Esophagus squamous epithelium (tissue), 5 donors: ENCODE data around the gene PPME1. TPM values are rescaled to one million over a fixed set of nuclear protein-coding genes. Genes with fewer than 3 reads are reported as not detected.

ENCODE experiments used
- DNase-seq: peaks from one replicate; lab custom pipeline; 2025; lab: John Stamatoyannopoulos, UW
- H3K27ac ChIP-seq, 4 donors: fragments of 200-600 bp; sonication (generic); one replicate each; pipeline ENCODE4 v1.5.1; 2016 to 2019; ENCODE audit warnings: mild to moderate bottlenecking in 1 of 4
- H3K27me3 ChIP-seq, 4 donors: fragments of 200-600 bp; sonication (generic); 1 replicate in 3 of 4; 2 replicates in 1 of 4; pipeline versions ENCODE4 v1.5.1 to v1.6.0; 2017 to 2021; ENCODE audit warnings: antibody characterized with exemption in 1 of 4
- H3K36me3 ChIP-seq, 3 donors: fragments of 200-600 bp; sonication (generic); one replicate each; pipeline ENCODE4 v1.5.1; 2016 to 2019
- H3K4me1 ChIP-seq, 3 donors: fragments of 200-600 bp; sonication (generic); one replicate each; pipeline ENCODE4 v1.5.1; 2017 to 2019
- H3K4me3 ChIP-seq, 4 donors: fragments of 200-600 bp; sonication (generic); 1 replicate in 3 of 4; 2 replicates in 1 of 4; pipeline ENCODE4 v1.5.1; 2016 to 2019; ENCODE audit warnings: mild to moderate bottlenecking in 2 of 4, moderate library complexity in 1 of 4
- H3K9me3 ChIP-seq, 3 donors: fragments of 200-600 bp; sonication (generic); one replicate each; pipeline ENCODE4 v1.5.1; 2016 to 2019
- CTCF ChIP-seq, 6 experiments: fragments of 450-650 bp in 4 of 6; fragments of 200-600 bp in 2 of 6; sonication (generic) in 2 of 6; IDR thresholded peaks; one replicate each; pipeline ENCODE4 v1.5.1; 2016 to 2019; ENCODE audit warnings: antibody characterized with exemption in 6 of 6, mild to moderate bottlenecking in 4 of 6, moderate library complexity in 4 of 6
- POLR2A ChIP-seq, 4 donors: fragments of 450-650 bp; IDR thresholded peaks; one replicate each; pipeline ENCODE4 v1.6.1; 2017; ENCODE audit warnings: antibody characterized with exemption in 4 of 4, mild to moderate bottlenecking in 4 of 4, moderate library complexity in 3 of 4
- WGBS, 2 donors: methylation state at CpG; one replicate each; pipeline ENCODE4 v1.1.5; 2018; 5-methylcytosine and 5-hydroxymethylcytosine counted together
- intact Hi-C: fragments of 100-400 bp; cut with DNase I; formaldehyde crosslinking; loops from one replicate; pipeline ENCODE4 v1.15.0; 2022
- total RNA-seq, 4 donors: library from RNA; depleted of rRNA; stranded (reverse); fragments of >200 nt; gene quantifications; one replicate each; pipeline ENCODE4 v1.1.0, GENCODE V29; 2016
- donor health status: DM: yes; HTN: yes; CAD: no.

The PPME1 gene
- total RNA-seq, 4 donors from 2014 or later, result 20.6 to 29.3 (median 28.1) TPM

DNA sequence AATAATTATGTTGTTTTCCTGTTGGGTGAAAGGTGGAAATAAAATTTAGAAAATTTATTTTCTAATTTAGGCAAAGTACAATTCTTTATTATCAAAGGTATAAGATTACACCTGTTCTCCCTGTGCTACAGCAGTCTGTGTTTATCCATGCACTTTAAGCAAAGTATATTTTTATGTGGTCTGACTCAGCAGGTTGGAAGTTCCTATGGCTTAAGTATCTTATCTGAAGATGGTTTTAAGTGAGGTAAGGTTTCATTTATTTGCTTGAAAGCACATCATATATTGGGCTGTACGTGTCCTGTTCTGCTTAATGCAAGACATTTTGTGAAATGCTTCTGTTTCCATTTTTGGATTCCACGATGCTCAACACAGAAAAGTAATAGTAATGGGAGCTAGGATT lies 14.6 kb downstream of the PPME1 start:
- H3K36me3 ChIP-seq, result peaks cover 0 to 25% (median 5%) of the 10 kb centered on the region in 3 donors
- no peak for DNase-seq
- 89 to 96% methylated on average over 2 of the region's 2 CpGs for WGBS, 2 donors
- no peaks in the 10 kb centered on the region for H3K27me3 ChIP-seq
- no peak for TF ChIP-seq CTCF (IDR thresholded peaks at IDR 0.05)
- no peak for TF ChIP-seq POLR2A (IDR thresholded peaks at IDR 0.05)
- no peak overlapping the region for H3K4me3 ChIP-seq
- no peaks in the 10 kb centered on the region for H3K4me1 ChIP-seq
- intact Hi-C loops, result no loop called here
- H3K27ac ChIP-seq, result no peak overlapping the region
- H3K9me3 ChIP-seq, result no peaks in the 10 kb centered on the region

DNA sequence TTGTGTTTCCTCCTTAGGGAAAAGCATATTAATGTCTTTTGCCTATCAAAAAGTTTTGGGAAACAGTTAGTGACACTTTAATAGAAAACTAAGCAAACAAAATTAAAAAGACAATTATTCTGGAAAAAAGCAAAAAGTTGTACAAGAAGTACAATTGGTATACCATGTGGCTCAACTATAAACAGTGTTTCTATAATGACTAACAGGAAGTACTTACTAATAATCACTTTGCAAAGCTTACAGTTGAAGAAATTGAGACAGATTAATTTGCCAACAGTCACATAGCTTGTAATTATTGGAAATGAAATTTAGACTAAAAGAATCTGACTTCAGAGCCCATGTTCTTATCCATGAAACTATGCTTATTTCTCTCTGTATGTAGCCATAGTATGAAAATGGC lies 24.7 kb downstream of the PPME1 start:
- TF ChIP-seq POLR2A (IDR thresholded peaks at IDR 0.05), result no peak
- DNase-seq, result no peak
- Histone ChIP-seq H3K27ac (no peak overlapping the region), H3K27me3 (no peaks in the 10 kb centered on the region), H3K36me3 (peaks cover 0 to 20% (median 0%) of the 10 kb centered on the region in 3 donors), H3K4me1 (no peaks in the 10 kb centered on the region), H3K9me3 (no peaks in the 10 kb centered on the region), H3K4me3 (no peak overlapping the region)
- intact Hi-C loops, result no loop called here

- H3K27me3 ChIP-seq, result no peaks in the 10 kb centered on the region
- H3K4me1 ChIP-seq, result no peaks in the 10 kb centered on the region
- no peaks in the 10 kb centered on the region for H3K9me3 ChIP-seq
- no peak for TF ChIP-seq CTCF (IDR thresholded peaks at IDR 0.05)
- TF ChIP-seq POLR2A (IDR thresholded peaks at IDR 0.05), result no peak
- no peak overlapping the region for H3K27ac ChIP-seq
- H3K36me3 ChIP-seq, result peaks cover 0 to 9% (median 0%) of the 10 kb centered on the region in 3 donors
- no peak overlapping the region for H3K4me3 ChIP-seq
- no peak for DNase-seq
- intact Hi-C loops, result no loop called here
- 90 to 95% methylated on average over 2 of the region's 2 CpGs for WGBS, 2 donors
Observed at GRCh38 chr11:74196781-74197486, 25.8 kb downstream of the PPME1 start.

DNA sequence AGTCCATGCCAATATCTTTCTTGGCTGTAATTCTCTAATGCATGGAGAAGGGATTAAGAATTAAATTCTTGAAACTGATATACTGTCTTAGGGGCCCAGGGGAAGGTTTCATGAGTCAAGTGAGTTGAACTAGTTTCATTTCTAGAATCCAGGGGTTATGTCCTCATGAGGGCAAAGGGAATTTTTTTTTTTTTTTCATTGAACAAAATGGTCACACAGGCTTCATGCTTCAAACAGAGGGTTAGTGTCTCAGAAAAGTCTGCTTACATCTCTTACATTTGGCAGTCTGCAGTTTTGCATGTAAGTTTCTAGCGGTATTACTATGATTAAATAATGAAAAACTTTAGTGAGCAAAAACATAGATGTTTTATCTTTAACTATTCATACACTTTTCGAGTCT lies 32.9 kb downstream of the PPME1 start:
- H3K9me3 ChIP-seq, result no peaks in the 10 kb centered on the region
- DNase-seq, result no peak
- WGBS, 2 donors, result 89 to 92% methylated on average over 2 of the region's 2 CpGs
- no peak overlapping the region for H3K4me3 ChIP-seq
- no peak overlapping the region for H3K27ac ChIP-seq
- intact Hi-C loops, result no loop called here
- no peak for TF ChIP-seq CTCF (IDR thresholded peaks at IDR 0.05)
- no peak for TF ChIP-seq POLR2A (IDR thresholded peaks at IDR 0.05)
- H3K27me3 ChIP-seq, result no peaks in the 10 kb centered on the region
- H3K4me1 ChIP-seq, result no peaks in the 10 kb centered on the region
- H3K36me3 ChIP-seq, result peaks cover 0 to 54% (median 1%) of the 10 kb centered on the region in 3 donors

DNA sequence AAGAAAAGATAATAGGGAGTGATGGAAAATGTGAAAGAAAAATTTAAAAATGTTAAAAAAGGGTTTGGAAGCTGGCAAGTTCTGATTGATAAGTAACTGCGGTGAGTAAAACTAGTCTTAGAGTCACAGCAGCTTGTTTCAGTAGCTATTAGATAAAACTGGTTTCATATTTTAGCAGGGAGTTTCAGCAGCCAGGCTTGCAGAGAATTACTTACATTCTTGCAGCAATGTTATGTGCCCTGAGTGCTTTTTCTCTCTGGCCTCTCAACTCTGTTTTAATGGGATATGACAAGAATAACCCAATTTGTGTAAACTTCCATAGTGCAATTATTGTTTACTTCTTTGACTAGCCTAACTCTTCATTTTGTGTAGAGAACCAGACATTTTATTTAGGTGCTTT lies 33.6 kb downstream of the PPME1 start:
- no peaks in the 10 kb centered on the region for H3K27me3 ChIP-seq
- H3K36me3 ChIP-seq, result peaks cover 0 to 61% (median 6%) of the 10 kb centered on the region in 3 donors
- intact Hi-C loops, result no loop called here
- H3K4me1 ChIP-seq, result no peaks in the 10 kb centered on the region
- H3K9me3 ChIP-seq, result no peaks in the 10 kb centered on the region
- DNase-seq, result no peak
- H3K4me3 ChIP-seq, result no peak overlapping the region
- TF ChIP-seq POLR2A (IDR thresholded peaks at IDR 0.05) (no peak), CTCF (IDR thresholded peaks at IDR 0.05) (no peak)
- 88 to 96% methylated on average over 1 of the region's 1 CpG for WGBS, 2 donors
- no peak overlapping the region for H3K27ac ChIP-seq
